Measurements from ENCODE around the gene NDRG4.

DNA sequence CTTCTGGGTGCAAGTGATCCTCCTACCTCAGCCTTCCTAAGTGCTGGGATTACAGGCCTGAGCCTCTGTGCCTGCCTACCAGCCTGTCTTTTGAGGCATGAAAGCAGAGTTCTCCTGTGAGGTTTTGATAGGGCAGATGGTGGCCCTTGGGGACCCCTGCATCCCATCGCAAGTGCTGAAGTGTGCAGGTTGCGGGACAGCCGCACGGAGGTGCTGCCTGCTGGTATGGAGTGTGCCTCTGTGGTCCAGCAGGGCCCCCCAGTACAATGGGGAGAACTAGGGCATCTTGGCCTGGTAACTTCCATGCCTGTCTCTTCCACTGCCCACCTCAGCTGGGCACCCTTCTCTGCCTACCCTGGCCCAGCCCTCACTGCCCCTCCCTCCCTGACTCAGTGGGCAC lies 9.9 kb upstream of the NDRG4 start:
- TF ChIP-seq, protein P1, sequence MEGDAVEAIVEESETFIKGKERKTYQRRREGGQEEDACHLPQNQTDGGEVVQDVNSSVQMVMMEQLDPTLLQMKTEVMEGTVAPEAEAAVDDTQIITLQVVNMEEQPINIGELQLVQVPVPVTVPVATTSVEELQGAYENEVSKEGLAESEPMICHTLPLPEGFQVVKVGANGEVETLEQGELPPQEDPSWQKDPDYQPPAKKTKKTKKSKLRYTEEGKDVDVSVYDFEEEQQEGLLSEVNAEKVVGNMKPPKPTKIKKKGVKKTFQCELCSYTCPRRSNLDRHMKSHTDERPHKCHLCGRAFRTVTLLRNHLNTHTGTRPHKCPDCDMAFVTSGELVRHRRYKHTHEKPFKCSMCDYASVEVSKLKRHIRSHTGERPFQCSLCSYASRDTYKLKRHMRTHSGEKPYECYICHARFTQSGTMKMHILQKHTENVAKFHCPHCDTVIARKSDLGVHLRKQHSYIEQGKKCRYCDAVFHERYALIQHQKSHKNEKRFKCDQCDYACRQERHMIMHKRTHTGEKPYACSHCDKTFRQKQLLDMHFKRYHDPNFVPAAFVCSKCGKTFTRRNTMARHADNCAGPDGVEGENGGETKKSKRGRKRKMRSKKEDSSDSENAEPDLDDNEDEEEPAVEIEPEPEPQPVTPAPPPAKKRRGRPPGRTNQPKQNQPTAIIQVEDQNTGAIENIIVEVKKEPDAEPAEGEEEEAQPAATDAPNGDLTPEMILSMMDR (IDR thresholded peaks at IDR 0.05): no peak
- TF ChIP-seq POLR2A (IDR thresholded peaks at IDR 0.05): no peak
